ENCODE measurements around the gene APC2.

APC2 gene

DNA sequence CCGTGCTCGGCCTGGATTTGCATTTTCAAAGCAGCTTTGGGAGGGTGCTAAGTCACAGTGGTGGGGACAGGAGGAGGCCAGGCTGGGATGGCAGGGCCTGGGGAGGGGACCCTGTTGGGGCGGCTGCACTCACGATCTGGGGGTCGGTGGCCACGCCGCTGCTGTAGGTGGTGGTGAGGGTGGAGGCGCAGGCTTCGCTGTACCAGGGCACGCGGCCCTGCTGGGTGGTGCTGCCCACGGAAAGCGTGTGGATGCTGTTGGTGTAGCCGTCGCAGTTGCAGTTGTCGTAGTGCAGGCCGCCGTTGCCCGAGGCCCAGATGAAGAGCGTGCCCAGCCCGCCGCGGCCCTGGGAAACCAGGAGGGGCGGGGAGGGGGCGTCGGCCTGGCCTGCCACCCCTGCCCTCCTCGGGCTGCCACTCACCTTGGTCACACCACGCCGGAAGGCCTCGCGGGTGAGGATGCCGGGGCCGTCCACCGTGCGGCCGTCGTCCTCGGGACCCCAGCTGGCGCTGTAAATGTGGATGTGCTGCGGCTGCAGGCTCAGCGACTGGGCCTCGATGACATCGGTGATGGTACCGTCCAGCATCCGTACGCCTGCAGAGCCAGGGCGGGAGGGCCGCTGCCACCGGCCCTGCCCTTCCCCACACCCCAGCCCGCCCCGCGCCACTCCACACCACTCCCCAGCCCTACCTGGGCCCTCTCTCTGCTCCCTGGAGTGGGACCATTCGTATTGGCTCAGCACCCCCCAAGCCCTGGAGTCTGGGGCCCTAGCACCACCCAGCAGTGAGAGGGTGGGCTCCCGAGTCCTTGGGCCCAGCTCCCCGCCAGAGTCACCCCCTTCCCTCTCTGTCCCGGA lies 37.0 kb downstream of the APC2 start:
- H3K4me1 Mint-ChIP-seq = peaks cover 24% of the 10 kb centered on the region
- H3K4me3 Mint-ChIP-seq = no peak overlapping the region
- no peak for DNase-seq
- no peak overlapping the region for H3K27ac Mint-ChIP-seq
- ATAC-seq = no peak
- H3K27me3 Mint-ChIP-seq = peaks cover 6% of the 10 kb centered on the region
- no peaks in the 10 kb centered on the region for H3K9me3 Mint-ChIP-seq

DNA sequence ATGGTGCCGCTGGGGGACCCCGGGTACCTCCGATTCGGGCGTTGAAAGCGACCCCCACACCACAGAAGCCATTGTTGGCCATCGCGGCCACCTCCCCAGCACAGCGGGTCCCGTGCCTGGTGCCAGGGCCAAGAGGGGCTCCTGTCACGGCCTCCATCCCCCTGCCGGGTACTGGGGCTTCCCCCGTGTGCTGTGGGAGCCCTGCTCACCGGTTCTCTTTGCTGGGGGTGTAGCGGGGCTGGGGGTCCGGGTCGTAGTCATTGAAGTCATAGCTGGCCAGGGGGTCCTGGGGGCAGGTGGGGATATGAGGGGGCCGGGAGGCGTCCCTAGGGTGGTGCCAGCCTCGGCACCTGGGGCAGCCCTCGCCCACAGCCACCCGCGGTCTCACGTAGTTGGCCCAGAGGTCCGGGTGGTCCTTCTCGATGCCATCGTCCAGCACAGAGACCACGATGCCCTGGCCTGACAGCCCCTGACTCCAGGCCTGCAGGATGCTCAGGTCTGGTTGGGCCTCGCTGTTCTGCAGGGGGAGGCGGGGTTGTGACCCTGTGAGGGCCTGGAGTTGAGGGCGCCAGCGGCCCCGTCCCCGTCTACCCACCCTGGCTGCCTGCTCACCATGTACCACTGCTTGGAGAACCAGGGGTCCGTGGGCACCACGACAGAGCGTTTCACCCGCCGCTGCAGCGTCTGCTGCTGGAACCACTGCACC lies 37.8 kb downstream of the APC2 start:
- H3K27me3 Mint-ChIP-seq = peaks cover 14% of the 10 kb centered on the region

DNA sequence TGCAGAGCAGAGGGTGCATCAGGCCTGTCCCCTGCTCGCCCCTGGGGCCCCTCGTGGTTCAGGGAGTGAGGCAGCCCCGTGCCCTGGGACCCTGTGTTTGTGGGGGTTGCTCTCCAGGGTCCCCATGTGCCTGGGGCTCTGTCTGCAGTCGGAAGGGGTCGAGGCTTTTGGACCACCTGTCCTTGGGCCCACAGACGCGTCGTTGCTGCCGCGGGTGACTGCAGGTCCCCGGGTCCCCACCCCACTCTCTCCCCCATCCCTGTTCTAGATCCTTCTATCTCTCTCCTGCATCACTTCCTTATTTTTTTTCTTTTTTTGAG lies 38.3 kb downstream of the APC2 start:
- Mint-ChIP-seq H3K27me3 (peaks cover 16% of the 10 kb centered on the region), H3K9me3 (no peaks in the 10 kb centered on the region), H3K4me1 (peaks cover 31% of the 10 kb centered on the region), H3K4me3 (no peak overlapping the region), H3K27ac (no peak overlapping the region)
- no peak for DNase-seq
- ATAC-seq = no peak

More for the DNA sequence above, 37.8 kb downstream of the APC2 start:
- Mint-ChIP-seq H3K4me3 (no peak overlapping the region), H3K27ac (no peak overlapping the region), H3K9me3 (no peaks in the 10 kb centered on the region), H3K4me1 (peaks cover 30% of the 10 kb centered on the region)
- DNase-seq = no peak
- ATAC-seq = no peak

DNA sequence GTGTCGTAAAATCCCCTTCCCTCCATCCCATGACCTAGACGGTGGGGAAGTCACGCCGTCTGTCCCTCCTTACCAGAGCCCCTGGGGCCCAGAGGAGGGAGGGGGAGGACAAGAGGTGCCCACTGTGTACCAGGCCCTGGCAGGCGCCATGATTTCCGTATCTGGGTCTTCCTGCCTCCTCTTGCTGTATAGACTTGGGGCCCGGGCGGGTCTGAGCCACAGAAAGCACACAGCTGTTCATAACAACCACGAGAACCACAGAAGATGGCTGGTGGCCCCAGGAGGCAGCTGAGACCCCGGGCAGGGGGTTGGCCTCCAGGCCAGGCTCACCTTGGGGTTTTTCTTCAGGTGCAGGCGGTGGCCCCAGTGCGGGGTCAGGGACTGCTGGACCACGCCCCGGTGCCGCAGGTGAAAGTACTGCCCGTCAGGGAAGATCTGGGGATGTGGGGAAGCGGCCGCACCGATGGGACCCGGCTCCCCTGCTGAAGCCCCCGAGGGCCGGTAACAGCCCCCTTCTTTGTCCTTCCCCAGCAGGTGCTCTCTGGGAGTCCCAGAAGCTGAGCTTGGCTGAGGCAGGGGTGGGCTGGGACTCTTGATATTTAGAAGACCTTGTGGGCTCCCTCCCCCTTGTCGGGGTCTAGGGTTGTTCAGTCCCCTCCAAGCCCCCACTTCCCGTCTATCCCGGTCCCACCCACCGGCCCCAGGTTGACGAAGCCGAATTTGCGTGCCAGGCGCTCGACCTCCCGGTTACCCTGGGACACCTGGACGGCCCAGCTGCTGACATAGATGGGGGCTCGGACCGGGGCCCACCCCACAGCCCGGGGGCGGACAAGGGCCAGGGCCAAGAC lies 39.8 kb downstream of the APC2 start:
- Mint-ChIP-seq H3K9me3 (no peaks in the 10 kb centered on the region), H3K27ac (peak overlapping the region in 1 of 2 donors; percentile 76), H3K4me3 (peak overlapping the region; percentile 82 to 84), H3K27me3 (peaks cover 16% of the 10 kb centered on the region), H3K4me1 (peaks cover 31% of the 10 kb centered on the region)
- DNase-seq (peak; percentile 17 to 37), ATAC-seq (no peak)

DNA sequence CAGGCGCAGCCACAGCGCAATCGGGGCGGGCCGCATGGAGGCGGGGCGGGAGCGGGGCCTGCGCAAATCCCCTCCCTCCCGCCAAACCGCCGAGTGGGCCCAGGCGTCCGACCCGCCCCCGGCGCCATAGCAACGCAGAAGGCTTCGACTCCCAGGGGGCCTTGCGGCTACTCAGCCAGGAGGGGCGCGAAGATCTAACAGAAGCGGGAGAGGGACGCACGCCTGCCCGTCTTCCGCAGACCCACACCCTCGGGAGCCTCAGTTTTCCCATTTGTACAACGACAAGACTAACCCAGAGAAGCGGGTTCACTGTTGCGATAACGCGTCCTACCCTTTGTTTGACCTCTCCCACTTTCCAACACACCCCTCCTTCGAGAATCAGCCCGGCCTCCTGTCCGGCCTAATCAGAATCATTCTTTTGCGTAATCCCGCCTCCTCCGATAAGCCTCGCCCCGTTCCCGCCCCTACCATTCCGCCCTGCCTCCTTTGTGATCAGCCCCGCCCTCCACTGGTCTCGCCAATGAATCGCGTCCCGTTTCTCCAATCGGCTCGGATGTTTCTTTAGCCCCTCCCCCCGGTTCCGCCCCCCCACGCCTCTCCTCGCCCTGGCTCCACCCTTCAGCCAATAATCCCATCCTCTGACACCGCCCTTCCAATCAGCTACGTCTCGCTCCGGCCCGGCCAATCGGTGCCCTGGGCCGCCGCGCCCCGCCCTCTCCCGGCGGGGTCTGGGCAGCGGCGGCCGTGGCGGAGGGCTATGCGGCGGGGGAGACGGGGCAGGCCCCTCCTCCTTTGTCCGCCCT lies 40.6 kb downstream of the APC2 start, which contains the start of gene PCSK4:
TSS of gene PCSK4 (minus strand) at position 40 of the 803 bp plus-strand sequence. CDS start at position 36, 4 bp downstream.
- ATAC-seq (peak; percentile 91), DNase-seq (peak; percentile 97 to 98)
- H3K4me3 Mint-ChIP-seq = peak within 1 kb of the TSS; percentile 84 to 94
- peaks cover 31% of the 10 kb centered on the region for H3K4me1 Mint-ChIP-seq
- peak within 1 kb of the TSS; percentile 52 to 88 for H3K27ac Mint-ChIP-seq
- no peaks in the 10 kb centered on the region for H3K9me3 Mint-ChIP-seq
- peaks cover 16% of the 10 kb centered on the region for H3K27me3 Mint-ChIP-seq

DNA sequence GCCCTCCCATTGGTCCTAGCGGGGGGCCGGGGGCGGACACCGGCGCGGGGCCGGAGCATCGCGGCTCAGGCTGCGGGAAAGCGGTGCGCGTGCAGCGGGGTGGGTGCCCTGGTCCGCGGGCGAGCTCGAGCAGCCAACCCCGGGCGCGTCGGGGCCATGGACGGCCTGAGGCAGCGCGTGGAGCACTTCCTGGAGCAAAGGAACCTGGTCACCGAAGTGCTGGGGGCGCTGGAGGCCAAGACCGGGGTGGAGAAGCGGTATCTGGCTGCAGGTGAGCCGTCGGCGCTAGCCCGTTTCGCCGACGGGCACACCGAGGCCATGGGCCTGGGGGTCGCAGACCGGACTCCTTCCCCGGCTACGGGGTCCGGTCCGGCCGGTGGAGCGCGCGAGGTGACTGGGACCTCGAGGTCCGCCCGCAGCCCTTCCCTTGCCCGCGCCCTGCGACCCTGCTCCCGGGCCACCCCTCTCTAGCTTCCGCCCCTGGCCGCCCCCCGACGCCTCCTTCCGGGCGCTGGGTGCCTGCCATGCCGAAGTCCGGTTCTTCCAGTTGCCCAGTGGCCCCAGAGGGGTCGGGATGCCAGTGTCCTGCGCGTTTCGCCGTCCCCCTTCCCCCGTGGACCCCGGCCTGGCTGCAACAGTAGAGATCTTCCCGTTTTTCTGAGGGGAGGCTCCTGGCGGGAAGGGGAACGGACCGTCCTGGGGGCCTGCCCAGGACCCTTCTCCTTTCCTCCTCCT lies 41.4 kb downstream of the APC2 start, which contains the start of gene REEP6:
TSS of gene REEP6 (plus strand) at position 68 of the 735 bp plus-strand sequence. CDS start at position 157, 89 bp downstream.
- Mint-ChIP-seq H3K27ac (peak within 1 kb of the TSS; percentile 52 to 88), H3K4me3 (peak within 1 kb of the TSS; percentile 84 to 94), H3K9me3 (no peaks in the 10 kb centered on the region), H3K27me3 (peaks cover 16% of the 10 kb centered on the region), H3K4me1 (peaks cover 31% of the 10 kb centered on the region)
- ATAC-seq (no peak), DNase-seq (no peak)

DNA sequence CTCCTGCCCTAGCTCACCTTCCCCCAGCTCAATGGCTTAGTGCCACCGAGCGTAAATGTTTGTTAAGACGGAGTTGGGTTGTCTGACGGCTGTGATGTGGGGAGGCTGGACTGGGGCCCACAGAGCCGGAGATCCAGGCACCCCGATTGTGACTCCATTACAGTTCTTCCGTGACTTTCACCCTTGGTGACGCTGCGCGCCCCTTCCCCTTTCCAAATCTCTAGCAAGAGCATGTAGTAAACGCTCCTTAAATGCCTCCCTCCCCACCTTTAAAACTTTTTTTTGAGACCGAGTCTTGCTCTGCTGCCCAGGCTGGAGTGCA lies 41.9 kb downstream of the APC2 start:
- ATAC-seq (no peak), DNase-seq (no peak)
- Mint-ChIP-seq H3K4me1 (peaks cover 31% of the 10 kb centered on the region), H3K4me3 (peak overlapping the region; percentile 70 to 76), H3K27ac (peak overlapping the region in 1 of 2 donors; percentile 5), H3K27me3 (peaks cover 16% of the 10 kb centered on the region), H3K9me3 (no peaks in the 10 kb centered on the region)

DNA sequence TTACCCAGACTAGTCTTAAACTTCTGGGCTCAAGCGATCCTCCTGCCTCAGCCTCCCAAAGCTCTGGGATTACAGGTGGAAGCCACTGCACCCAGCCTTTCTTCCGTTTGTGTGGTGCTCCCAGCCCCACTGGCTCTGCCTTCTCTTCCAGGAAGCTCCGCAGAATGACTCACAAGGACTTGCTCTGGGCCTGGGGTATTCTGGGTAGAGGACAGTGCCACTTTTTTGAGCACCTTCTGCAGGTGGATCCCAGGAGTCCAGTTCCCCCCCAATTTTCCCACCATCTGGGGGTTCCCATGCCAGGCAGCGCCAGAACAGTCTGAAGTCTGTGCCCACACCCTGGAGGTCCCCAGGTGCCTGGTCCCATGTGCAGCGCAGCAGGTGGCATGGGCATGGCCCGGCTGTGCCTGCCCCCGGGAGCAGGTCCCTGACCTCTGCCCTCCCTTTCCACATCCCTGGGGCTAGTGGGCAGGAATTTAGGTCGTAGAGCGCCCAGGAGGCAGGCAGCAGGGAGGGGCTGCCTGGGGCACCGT lies 42.6 kb downstream of the APC2 start:
- H3K27me3 Mint-ChIP-seq = peaks cover 16% of the 10 kb centered on the region
- peak overlapping the region in 1 of 2 donors; percentile 70 for H3K4me3 Mint-ChIP-seq
- DNase-seq = no peak
- H3K27ac Mint-ChIP-seq = no peak overlapping the region
- H3K4me1 Mint-ChIP-seq = peaks cover 31% of the 10 kb centered on the region
- no peaks in the 10 kb centered on the region for H3K9me3 Mint-ChIP-seq
- no peak for ATAC-seq

DNA sequence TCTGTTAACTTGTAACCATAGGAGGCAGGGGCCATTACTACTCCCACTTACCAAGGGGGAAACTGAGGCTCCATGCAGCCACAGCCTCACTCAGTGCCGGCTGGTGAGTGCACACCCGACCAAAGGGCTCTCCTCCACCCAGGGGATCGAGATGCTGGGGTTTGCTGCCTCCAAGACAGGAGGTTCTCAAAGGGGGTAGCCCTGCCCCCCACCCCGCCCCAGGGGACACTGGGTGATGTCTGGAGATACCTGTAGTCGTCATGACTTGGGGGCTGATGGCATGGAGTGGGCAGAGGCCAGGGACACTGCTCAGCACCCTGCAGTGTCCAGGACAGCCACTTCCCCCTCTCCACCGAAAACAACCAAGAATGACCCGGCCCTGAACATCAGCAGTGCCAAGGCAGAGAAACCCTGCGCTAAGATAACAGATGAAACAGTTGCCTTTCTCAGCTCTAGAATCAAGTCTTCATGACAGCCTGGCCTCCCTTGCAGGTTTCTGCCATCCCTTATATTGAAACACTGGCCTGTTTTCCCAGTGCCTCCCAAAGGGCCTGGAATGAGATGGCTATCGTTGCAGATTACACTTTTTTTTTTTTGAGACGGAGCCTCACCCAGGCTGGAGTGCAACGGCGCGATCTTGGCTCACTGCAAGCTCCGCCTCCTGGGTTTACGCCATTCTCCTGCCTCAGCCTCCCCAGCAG lies 44.3 kb downstream of the APC2 start:
- Mint-ChIP-seq H3K9me3 (no peaks in the 10 kb centered on the region), H3K4me3 (no peak overlapping the region), H3K4me1 (peaks cover 19% of the 10 kb centered on the region), H3K27me3 (peaks cover 16% of the 10 kb centered on the region), H3K27ac (no peak overlapping the region)
- DNase-seq = no peak
- no peak for ATAC-seq

DNA sequence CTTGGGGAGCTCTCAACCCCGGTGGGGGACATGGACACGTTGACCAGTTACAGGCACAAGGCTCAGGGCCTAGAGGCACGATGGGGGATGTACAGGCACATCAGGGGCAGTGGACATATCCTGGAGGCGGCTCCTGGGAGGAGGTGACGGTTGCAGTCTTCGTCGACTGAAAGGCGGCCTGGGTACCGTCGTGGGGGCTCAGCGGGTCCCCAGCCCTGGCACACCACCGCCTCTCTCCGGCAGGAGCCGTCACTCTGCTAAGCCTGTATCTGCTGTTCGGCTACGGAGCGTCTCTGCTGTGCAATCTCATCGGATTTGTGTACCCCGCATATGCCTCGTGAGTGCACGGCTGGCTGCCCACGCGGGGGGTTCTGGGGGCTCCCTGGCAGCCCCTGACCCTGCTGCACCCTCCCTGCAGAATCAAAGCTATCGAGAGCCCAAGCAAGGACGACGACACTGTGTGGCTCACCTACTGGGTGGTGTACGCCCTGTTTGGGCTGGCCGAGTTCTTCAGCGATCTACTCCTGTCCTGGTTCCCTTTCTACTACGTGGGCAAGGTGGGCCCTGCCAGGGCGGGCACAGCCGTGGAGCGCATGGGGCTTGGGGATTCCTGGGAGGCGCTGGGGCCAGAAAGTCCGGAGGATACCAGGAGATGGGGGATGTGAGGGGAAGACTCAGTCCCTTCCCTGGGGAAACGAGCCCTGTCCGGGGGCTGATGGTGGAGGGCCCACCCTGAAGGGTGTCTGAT lies 45.3 kb downstream of the APC2 start:
- Mint-ChIP-seq H3K4me1 (peaks cover 12% of the 10 kb centered on the region), H3K4me3 (no peak overlapping the region), H3K9me3 (no peaks in the 10 kb centered on the region), H3K27me3 (peaks cover 16% of the 10 kb centered on the region), H3K27ac (no peak overlapping the region)
- DNase-seq (no peak), ATAC-seq (no peak)

DNA sequence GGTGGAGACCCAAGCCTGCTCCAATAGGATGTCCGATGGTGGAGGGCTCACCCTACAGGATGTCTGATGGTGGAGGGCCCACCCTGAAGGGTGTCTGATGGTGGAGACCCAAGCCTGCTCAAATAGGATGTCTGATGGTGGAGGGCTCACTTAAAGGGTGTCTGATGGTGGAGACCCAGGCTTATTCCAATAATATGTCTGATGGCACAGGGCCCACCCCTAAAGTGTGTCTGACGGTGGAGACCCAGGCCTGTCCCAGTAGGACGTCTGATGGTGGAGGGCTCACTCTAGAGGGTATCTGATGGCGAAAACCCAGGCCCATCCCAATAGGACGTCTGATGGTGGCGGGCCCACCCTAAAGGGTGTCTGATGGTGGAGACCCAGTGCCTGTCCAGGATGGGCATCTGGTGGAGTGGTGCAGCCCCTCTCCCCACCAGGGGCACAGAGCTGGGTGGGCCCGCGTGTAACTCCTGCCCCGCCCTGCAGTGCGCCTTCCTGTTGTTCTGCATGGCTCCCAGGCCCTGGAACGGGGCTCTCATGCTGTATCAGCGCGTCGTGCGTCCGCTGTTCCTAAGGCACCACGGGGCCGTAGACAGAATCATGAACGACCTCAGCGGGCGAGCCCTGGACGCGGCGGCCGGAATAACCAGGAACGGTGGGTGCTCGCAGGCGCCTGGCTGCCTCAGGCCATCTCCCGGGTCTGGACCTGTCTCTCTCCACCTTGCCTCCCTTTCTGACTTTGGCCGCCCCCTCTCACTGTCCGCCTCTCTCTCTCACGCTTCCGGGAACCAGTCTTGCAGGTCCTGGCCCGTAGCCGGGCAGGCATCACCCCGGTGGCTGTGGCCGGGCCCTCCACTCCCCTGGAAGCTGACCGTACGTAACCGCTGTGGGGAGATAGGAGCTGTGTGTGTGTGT lies 46.1 kb downstream of the APC2 start:
- DNase-seq (no peak), ATAC-seq (no peak)
- Mint-ChIP-seq H3K27me3 (peaks cover 16% of the 10 kb centered on the region), H3K4me1 (peaks cover 12% of the 10 kb centered on the region), H3K9me3 (no peaks in the 10 kb centered on the region), H3K4me3 (no peak overlapping the region), H3K27ac (no peak overlapping the region)

Measured in stimulated activated naive CD8-positive, alpha-beta T cell treated with anti-CD3 and anti-CD28 coated beads, Interleukin-15, amount 100 ng/mL, for 72 hours (primary cell).